ENCODE measurements around the gene RANBP3.
"Not testable (repeated sequence)": the region's sequence is repeated elsewhere in the genome, so short reads cannot be mapped to it uniquely, and the experiment has no call there.

RANBP3 gene

DNA sequence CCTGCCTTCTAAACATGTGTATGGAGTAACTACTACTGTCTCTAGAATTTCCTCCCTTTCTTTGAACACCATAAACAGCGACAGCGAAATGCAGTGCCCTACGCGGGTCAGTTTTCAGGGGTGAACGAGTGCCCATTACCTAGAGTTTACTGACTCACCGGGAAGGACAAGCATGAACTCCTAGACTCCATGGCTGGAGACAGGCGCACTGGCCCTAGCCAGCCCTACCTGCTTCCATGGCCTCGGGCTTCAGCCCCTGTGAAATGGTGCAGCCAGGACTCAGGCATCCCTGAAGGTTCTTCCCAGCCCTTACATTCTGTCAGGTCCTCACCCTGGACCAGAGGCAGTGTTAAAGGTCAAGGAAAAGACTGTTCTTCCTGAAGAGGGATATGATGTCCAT is 8.5 kb downstream of the RANBP3 start:
- peak overlapping the region in 7 of 21 experiments; percentile 5 to 64 (median 41) for H3K27ac ChIP-seq
- H3K4me3 ChIP-seq: no peak overlapping the region

DNA sequence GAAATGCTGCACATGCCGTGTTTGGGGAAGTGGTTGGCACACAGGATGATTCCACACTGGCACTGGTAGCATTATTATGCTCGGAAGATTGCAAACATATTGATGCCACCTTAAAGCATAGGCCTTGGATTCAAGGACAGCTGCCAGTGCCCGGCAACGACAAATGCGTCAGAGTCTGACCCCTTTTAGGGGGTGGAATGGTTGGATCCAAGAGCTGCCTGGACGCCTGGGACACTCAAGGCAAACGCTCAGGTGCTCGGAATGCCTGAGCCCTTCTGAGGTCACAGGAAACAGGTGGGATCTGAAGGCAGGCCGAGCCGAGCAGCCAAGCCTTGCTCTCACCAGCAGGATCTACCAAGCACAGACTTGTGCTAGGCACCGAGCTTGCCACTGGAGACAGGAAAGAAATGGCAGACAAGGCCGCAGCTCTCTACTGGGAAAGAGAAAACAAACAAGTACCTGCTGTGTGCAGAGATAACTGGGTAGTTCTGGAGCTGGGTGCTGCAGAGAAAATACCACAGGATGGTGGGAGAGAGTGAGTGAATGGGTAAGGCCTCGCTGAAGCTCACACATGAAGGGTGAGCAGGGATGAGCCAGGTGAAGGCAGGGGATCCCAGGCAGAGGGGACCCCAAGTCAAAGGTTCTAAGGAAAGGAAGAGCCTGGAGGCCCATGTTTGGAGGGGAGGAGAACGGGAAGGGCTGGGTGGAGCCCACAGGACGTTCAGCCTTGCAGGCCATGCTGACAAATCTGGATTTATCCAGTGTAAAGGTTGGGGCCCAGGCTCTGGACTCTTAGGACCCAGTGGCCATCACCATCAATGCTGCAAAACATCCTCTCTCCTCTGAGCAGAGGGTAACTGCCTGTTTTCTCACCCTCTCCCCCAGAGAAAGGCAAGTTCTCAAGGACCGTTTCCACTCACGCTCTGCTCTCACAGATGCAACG is 9.2 kb downstream of the RANBP3 start:
- Histone ChIP-seq H3K27ac (peak overlapping the region in 16 of 21 experiments; percentile 4 to 72 (median 50)), H3K4me3 (peak overlapping the region in 1 of 7 experiments; percentile 7)

DNA sequence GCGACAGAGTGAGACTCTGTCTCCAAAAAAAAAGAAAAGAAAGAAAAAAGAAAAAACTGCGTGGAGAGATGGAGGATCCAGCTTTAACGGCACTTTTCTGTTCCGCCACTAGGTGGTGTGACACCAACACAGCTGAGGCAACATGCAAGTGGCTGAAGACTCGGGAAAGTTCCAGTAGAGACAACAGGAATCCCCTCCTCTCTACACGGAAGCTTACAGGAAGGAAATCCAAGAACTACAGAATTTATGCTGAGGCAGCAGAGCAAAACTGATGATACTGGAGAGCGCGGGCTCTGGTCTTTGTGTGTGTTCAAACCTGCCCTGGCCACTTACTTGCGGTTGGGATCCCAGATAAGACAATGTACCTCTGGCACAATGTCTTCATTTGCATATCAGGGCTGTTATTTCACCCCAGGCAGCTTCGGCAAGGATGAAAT is 9.9 kb downstream of the RANBP3 start:
- Histone ChIP-seq H3K27ac (peak overlapping the region in 14 of 21 experiments; percentile 11 to 72 (median 54)), H3K4me3 (peak overlapping the region in 1 of 7 experiments; percentile 7)

DNA sequence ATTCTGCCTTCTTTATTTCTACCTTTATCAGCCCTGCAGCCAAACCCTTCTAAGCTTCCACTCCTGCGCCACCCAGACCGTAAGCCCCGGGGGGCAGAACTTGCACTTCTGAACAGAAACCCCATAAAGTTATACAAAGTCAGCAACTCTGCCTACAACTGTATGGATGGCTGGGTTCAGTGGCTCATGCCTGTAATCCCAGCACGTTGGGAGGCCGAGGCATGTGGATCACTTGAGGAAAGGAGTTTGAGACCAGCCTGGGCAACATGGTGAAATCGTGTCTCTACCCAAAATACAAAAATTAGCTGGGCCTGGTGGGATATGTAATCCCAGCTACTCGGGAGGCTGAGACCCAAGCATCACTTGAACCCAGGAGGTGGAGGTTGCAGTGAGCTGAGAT is 10.4 kb downstream of the RANBP3 start:
- H3K27ac ChIP-seq: peak overlapping the region in 8 of 21 experiments; percentile 6 to 72 (median 45)
- H3K4me3 ChIP-seq: no peak overlapping the region

DNA sequence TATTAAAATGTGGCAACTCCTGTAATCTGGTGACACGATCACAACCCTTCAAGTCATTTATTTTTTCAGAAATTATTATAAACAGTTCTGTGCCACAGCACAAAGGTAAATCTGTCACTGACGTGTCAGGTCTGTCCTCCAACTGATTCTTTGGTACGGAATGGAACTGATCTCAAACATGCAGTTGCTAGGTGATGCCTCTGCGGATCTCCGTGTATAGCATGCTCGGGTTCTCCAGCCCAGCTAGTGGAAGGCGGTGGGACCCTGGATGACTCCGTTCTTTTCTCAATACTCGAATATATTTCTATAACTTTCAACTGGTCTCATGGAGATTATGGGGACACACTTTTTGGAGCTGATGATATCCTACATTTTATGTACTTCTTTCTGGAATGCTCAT is 11.0 kb downstream of the RANBP3 start:
- no peak overlapping the region for H3K27ac ChIP-seq

DNA sequence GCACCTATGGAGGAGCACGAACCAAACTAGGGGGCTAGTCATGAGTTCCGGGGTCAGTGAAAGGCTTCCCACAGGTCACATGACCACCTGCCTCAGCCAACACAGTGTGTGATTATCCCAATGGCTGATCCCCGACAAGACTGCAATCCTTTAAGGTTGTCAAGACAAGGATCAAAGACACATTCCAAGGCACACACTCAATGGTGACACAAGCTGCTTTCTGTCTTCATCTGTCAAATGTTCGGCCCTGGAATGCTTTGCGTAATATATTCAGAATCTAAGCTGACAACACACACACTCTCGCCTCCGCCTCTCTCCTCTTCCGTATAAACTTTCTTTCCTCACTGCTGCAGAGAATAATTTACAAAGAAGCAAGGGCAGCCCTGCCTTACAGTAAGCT is 11.7 kb downstream of the RANBP3 start:
- H3K4me3 ChIP-seq: no peak overlapping the region
- H3K27ac ChIP-seq: peak overlapping the region in 1 of 21 experiments; percentile 21

More for the DNA sequence above, 11.0 kb downstream of the RANBP3 start:
- no peak overlapping the region for H3K4me3 ChIP-seq

DNA sequence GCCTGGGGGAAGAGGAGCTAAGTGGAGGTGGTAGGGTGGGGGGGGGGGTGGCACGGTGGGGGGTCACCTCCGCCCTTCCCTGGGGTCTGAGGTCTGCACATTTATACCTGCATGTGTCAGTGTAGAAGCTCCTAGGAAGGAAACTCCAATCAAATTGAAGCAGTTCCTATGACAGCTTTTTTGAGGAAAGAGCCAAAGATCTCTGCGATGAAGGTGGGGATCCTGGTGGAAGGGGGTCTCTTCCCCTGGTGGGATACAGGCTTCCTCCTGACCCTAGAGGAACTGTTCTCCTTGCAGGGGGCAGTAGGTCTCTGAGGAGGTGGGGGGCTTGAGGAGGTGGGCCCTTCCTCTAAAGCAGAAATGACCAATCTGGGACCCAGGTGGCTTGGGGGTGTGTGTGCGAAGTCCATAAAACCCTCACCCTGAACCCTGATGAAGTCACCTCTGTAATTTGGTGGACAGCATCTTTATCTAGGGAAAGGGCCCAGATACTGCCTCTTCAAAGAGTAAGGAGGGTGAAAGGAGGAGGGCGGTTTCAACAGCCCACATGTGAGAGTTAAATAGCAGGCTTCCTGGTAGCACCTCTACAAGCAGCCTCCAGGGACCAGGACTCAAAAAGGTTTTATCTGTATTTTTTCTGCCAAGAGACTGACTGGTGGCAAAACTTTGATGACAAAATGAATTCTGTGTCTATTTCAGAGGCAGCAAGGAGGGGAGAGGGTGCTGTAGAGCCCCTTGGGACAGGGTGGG is 12.9 kb downstream of the RANBP3 start:
- Histone ChIP-seq H3K27ac (peak overlapping the region in 1 of 21 experiments; percentile 8), H3K4me3 (no peak overlapping the region)

DNA sequence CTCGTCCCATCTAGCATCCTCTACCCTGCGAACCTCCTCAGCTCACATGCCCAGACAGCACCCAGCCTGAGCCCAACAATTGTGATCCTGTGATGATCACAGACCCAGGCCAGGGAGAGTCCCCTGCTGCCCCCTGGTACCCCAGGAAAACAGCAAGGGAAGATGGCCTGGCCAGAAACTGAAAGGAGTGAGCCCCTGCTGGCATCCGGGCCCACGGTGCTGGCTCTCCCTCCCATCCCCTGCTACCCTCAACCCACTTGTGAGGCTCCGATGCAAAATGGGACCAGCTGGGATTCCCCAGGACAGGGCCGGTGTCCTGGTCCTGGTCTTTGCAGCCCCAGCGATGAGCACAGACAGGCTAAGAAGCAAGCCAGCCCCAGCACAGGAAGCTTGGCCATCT is 14.1 kb downstream of the RANBP3 start:
- no peak overlapping the region for H3K4me3 ChIP-seq
- H3K27ac ChIP-seq: peak overlapping the region in 7 of 21 experiments; percentile 8 to 89 (median 30)

DNA sequence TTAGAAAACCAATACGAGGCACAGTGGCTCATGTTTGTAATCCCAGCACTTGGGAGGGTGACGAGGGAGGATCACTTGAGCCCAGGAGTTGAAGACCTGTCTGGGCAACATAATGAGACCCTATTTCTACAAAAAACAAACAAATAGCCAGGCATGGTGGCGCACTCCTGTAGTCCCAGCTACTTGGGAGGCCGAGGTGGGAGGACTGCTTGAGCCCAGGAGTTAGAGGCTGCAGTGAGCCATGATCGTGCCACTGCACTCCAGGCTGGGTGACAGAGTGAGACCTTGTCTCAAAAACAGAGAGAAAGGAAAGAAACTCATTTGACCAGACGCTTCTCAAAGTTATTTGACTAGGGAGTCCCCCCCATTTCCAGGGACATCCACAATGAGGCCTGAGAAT is 14.7 kb downstream of the RANBP3 start:
- H3K27ac ChIP-seq: peak overlapping the region in 10 of 21 experiments; percentile 30 to 89 (median 69)
- H3K4me3 ChIP-seq: not testable (repeated sequence)

DNA sequence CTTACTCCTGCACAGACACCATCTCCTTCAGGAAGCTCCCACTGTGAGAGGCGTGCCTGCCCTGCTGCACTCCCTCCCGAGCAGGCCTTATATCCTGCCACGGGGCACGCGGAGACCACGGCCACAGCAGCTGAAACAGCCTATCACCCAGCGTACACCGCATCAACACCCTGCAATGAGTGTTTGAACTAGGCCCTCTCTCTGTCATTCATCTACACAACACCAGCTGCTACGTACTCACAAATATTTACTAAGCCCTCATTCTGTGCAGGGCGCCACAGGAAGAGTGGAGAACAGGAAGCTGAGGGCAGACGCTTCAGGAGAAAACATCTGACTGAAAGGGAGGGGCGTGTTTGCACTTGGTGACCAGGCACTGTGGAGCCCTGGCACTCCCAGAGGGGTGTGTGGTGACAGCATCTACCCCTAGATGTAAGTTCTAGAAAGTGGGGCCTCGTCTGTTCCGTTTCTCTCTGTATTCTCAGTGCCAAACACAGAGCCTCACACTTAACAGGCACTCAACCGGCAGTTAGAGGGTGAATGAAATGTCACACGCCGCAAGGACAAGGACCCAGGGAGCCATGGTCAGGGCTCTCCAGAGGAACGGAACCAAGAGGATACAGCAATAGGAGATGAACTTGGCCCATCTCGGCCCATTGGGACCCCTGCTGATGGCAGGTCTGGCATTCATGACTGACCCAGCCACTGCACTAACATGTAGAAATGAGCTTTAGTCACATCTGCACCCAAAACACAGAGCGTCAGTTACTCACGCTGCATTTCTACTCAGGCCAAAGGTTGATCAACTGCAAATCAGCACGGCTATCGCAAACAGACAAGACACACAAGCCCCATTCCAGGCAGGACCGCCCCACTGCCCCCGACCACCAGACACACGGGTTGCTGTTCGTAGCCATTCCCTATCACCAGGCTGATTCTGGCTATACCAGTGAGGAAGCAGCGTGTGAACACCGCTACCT is 15.7 kb downstream of the RANBP3 start:
- Histone ChIP-seq H3K4me3 (peak overlapping the region in 1 of 7 experiments; percentile 2), H3K27ac (peak overlapping the region in 18 of 21 experiments; percentile 17 to 89 (median 65))

DNA sequence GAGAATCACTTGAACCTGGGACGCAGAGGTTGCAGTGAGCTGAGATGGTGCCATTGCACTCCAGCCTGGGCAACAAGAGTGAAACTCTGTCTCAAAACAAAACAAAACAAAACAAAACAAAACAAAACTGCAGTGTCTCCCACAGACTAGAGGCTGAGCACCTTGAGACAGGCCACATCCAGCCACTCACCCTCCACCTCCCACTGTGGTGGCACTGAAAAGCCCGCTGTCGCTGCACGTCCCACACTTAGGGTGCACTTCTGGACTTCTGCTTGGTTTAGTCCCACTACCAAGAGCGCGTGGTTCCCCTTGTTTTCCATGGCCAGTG is 16.3 kb downstream of the RANBP3 start:
- peak overlapping the region in 1 of 7 experiments; percentile 2 for H3K4me3 ChIP-seq
- H3K27ac ChIP-seq: peak overlapping the region in 18 of 21 experiments; percentile 17 to 89 (median 65)

DNA sequence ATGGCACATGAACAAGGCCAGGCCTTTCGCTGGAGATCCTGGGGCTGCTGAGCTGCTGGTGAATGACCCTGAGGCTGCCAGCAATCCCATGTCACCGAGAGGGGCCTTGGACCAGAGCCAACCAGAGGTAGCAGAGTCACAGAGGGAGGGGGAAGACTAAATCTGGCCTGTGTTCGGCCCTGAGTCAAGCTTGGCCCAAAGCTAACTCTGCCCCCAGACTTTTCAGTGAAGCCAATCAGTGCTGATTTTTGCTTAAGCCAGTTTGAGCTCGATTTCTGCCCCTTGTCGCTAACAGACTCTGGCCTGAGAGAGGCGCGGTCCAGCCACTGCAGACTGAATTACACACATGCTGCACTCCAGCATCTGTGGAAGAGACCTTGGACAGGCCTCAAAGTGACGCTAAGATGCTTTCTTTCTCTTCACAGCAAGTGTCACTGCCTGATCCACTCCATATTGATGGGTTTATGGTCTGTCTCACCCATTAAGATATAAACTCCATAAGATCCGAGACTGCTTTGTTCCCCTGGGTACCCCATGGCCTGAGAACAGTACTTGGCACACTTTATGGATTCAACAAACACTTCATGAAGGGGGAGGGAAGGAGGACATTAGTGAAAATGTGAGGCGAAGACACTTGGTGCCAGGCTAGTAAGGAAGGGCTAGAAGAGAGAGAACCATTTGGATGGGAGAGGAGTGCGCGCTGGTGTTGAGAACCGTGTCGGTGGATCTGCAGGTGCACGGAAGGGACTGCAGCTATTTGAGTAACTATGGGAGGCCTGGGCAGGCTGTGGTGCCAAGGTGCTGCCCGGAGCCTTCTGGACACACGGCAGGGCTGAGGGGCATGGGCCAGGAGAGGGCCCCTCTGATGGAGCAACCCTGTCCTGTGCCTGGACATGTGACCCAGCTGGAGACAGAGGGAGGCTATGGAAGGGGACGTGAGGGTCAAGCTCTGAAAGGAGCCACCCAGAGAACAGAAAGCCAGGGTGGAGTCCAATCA is 17.6 kb downstream of the RANBP3 start:
- no peak overlapping the region for H3K4me3 ChIP-seq
- peak overlapping the region in 11 of 21 experiments; percentile 7 to 89 (median 71) for H3K27ac ChIP-seq

DNA sequence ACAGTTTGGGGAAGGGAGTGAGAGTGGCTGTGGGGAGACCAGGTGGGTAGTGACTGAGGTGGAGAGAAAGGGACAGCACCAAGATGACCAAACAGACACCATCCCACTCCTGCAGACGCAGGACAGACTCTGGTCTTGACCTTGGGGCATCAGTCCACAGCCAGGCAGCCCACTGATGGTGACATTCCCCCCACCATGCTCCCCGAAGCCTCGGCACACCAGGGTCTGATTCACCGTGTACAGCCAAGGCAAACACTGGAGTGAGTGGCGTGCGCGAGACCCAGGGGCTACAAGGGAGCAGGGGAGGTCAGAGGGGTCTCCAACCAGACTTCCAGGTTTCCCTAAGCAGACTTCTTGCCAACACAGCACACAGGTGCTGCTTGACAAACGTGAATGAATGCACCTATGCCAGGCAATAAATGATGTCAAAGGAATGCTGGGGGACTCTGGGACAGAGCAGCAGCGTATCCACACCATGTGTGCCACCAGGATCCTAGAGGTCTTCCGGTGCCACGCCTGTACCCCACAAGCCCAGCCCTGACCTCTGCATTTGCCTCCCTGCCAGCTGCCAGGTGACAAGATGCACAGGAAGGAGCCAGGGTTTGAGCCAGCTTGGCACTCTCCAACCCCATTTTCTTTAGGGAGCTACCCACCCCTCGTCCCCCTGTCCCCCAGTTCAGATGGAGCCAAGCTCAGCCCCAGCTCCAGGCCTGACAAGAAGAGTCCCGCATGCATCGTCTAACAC is 18.5 kb downstream of the RANBP3 start:
- Histone ChIP-seq H3K4me3 (no peak overlapping the region), H3K27ac (peak overlapping the region in 8 of 21 experiments; percentile 3 to 87 (median 29))

DNA sequence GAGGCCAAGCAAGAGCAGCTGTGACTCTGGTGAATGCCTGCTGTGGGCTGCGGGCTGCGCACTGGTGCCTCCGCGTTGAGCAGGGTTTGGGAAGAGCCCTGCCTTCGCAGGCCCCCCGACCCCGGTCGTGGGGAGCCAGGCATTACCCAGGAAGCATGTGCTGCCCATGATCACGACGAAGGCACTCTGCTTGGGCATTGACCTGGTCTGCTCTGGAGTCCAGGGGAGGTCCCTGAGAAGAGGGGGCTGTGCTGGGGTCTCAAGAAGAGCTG is 19.2 kb downstream of the RANBP3 start:
- Histone ChIP-seq H3K4me3 (no peak overlapping the region), H3K27ac (peak overlapping the region in 1 of 21 experiments; percentile 50)

DNA sequence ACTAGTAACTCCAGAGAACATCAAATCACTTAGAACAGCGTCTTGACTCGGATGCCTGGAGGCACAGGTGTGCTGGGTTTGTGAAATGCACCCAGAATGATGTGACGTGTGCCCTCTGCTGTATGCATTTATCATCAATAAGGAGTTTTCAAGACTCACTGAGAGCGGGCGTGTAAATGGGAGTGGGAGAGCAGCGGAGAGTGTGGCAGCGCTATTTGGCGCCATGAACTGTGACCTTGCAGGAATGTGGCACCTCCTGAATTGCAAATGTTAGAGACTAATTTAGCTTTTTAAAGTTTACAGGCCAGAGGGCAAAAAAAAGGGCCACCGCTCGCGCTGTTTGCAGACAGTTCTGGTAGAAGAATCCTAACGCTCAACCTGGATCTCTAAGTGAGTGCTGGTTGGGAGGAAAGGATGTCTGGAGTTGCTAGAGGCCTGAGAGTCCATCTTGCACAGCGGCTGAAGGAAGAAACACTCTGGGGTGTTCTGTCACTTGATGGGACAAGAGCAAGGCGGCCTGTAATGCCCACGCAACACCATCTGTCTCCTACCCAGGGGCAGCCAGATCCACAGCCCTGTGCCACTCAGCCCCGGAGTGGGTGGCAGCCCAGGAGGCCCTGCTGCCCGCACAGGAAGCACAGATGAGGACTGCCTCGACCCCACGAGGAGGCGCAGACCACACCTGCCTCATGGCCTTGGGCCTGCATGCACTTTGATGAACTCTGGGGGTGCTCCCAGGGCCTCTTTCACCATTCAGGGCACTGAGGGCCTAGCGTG is 19.7 kb downstream of the RANBP3 start:
- no peak overlapping the region for H3K27ac ChIP-seq
- H3K4me3 ChIP-seq: no peak overlapping the region

DNA sequence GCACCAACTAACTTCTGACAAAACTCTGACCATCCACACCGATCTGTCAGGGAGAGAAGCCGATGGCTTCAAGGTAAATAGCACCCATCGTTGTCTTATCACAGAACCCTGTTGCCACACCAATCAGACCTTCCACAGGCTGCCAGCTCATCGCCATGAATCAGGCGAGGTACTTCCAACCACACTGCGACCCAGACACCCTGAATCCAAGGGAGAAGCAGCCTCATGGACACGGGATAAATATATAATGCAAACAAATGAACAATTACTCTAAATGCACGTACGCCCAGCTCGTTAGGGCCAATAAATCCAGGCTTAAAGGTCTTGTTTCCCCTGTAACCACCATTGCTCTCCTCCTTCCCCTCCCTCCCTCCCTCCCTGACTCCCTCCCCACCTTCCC is 20.8 kb downstream of the RANBP3 start:
- Histone ChIP-seq H3K27ac (no peak overlapping the region), H3K4me3 (no peak overlapping the region)

DNA sequence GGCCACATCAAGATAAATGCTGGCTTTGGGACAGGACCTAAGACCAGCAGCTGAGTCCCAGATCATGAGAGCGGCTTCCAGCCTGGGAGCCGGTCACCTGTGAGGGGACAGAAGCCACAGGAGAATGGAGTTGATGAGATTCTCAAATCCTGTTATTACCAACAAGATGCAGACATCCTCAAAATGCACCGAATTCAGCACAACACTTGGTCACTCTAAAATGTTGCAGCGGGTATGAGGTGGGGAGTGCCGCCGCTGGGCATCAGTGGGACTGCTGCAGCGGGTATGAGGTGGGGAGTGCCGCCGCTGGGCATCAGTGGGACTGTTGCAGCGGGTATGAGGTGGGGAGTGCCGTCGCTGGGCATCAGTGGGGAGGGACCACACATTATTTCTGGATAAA is 21.2 kb downstream of the RANBP3 start:
- Histone ChIP-seq H3K27ac (peak overlapping the region in 1 of 21 experiments; percentile 14), H3K4me3 (no peak overlapping the region)

Measured in skin epidermis (tissue), 12 donors.